Left lung (tissue), 10 donors: ENCODE results near the gene NDUFAF8. TPM values are rescaled to one million over a fixed set of nuclear protein-coding genes. Genes with fewer than 3 reads are reported as not detected.

Source experiments
- ATAC-seq: fragments of 200-7000 bp; cut with Tn5 transposase; one replicate; pipeline ENCODE4 v1.9.1; 2020; ENCODE audit warnings: moderate library complexity
- DNase-seq, 4 donors: peaks; one replicate each; pipeline ENCODE4 v3.0.0-alpha.2; 2013 to 2020
- H3K27ac ChIP-seq, 2 donors: fragments of 200-600 bp; sonication (generic) in 1 of 2; one replicate each; pipeline versions ENCODE4 v1.5.0 to v1.8.0; 2020 to 2021
- H3K27me3 ChIP-seq, 2 donors: fragments of 200-600 bp; sonication (generic) in 1 of 2; one replicate each; pipeline versions ENCODE4 v1.5.0 to v1.8.0; 2020 to 2021
- H3K36me3 ChIP-seq, 2 donors: fragments of 200-600 bp; sonication (generic) in 1 of 2; one replicate each; pipeline versions ENCODE4 v1.5.0 to v1.8.0; 2020 to 2021
- H3K4me1 ChIP-seq, 2 donors: fragments of 200-600 bp; one replicate each; pipeline ENCODE4 v1.8.0; 2021
- H3K4me3 ChIP-seq, 2 donors: fragments of 200-600 bp; sonication (generic) in 1 of 2; one replicate each; pipeline versions ENCODE4 v1.5.0 to v1.8.0; 2020 to 2021; ENCODE audit warnings: mild to moderate bottlenecking in 1 of 2
- H3K9me3 ChIP-seq, 2 donors: fragments of 200-600 bp; sonication (generic) in 1 of 2; one replicate each; pipeline versions ENCODE4 v1.5.0 to v1.8.0; 2020 to 2021
- CTCF ChIP-seq, 2 donors: fragments of 200-600 bp; sonication (generic) in 1 of 2; IDR thresholded peaks; one replicate each; pipeline versions ENCODE4 v1.5.0 to v1.8.0; 2021; ENCODE audit warnings: antibody characterized with exemption in 2 of 2
- intact Hi-C, 2 donors: fragments of 100-400 bp; cut with DNase I; formaldehyde crosslinking; loops; one replicate each; pipeline versions ENCODE4 v1.11.2 to v1.14.2; 2022
- polyA plus RNA-seq, 6 donors: library from polyadenylated mRNA; unstranded; fragments of 120-200 nt; gene quantifications; one replicate each; pipeline ENCODE4 v1.2.1, GENCODE V29; 2013; ENCODE audit not compliant: insufficient read length in 6 of 6
- total RNA-seq, 2 donors: library from RNA; stranded (reverse); fragmentation: NEBNext Ultra II Directional; extraction: Animal tissue kit (Norgen Biotek cat#: 25700); gene quantifications; one replicate each; pipeline ENCODE4 v1.2.1, GENCODE V29; 2021
- donor health status: DM: no; HTN: yes; CAD: no.
- donor health status: DM: no; HTN: no; CAD: no.

Gene NDUFAF8
- total and polyA plus RNA-seq, 8 donors = 27.5 to 48.0 (median 39.1) TPM

DNA sequence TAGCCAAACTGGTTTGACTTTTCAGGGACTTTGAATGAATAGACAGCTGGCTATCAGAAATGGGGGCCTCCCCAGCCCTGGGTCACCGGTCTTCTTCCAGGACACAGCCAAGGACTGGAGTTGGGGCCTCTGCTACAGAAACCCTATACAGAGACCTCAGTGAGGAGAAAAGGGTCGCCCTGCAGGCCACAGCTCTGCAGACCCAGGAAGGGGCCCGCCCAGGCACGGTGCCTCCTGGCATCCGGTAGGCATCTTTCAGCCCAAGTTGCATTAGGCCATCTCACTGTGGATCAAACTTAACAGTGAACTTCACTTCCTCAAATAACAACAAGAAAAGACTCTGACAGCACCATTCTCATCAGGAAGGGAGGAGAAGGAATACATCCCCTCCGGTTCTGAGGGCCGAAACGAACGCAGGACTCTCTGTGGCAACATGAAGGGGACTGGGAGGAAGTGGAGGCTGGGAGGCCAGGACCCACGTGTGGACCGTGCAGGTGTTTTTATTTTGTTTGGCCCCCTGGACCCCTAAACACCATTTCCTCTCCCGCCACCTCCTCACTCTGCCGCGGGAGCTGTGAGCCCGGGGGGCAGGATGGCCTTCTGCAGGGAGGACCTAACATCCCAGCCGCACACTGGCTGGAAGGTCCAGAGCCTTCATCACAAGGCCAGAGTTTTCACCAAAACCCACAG, 48.8 kb downstream of the NDUFAF8 start:
- intact Hi-C loops = no loop called here
- Histone ChIP-seq H3K36me3 (peaks cover 0 to 53% of the 10 kb centered on the region in 2 donors), H3K9me3 (no peaks in the 10 kb centered on the region), H3K27ac (peak overlapping the region in 1 of 2 donors; percentile 89), H3K4me1 (peaks cover 3 to 76% of the 10 kb centered on the region in 2 donors), H3K27me3 (no peaks in the 10 kb centered on the region), H3K4me3 (no peak overlapping the region)
- peak in 1 of 4 donors; percentile 63 for DNase-seq
- TF ChIP-seq CTCF (IDR thresholded peaks at IDR 0.05) = no peak
- no peak for ATAC-seq

DNA sequence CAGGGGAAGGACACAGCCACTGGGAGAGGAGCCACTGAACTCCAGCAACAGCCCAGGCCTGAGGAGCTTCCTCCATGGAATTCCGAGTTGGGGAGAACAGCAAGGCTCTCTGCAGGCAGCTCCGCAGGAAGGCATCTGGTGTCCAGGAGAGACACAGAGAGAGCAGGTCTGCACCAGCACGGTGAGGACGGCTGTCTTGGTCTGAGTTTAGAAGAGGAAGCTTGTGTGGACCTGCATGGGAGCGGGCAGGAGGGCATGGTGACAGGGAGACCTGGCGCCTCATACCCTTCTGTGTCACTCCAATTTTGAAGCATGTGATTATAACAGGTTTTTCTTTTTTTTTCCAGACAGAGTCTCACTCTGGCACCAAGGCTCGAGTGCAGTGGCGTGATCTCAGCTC, 49.6 kb downstream of the NDUFAF8 start:
- Histone ChIP-seq H3K27ac (peak overlapping the region in 1 of 2 donors; percentile 89), H3K27me3 (no peaks in the 10 kb centered on the region), H3K36me3 (peaks cover 0 to 45% of the 10 kb centered on the region in 2 donors), H3K4me1 (peaks cover 3 to 84% of the 10 kb centered on the region in 2 donors), H3K4me3 (no peak overlapping the region), H3K9me3 (no peaks in the 10 kb centered on the region)
- DNase-seq (peak in 1 of 4 donors; percentile 61), ATAC-seq (no peak)
- intact Hi-C loops = no loop called here
- TF ChIP-seq CTCF (IDR thresholded peaks at IDR 0.05) = no peak

DNA sequence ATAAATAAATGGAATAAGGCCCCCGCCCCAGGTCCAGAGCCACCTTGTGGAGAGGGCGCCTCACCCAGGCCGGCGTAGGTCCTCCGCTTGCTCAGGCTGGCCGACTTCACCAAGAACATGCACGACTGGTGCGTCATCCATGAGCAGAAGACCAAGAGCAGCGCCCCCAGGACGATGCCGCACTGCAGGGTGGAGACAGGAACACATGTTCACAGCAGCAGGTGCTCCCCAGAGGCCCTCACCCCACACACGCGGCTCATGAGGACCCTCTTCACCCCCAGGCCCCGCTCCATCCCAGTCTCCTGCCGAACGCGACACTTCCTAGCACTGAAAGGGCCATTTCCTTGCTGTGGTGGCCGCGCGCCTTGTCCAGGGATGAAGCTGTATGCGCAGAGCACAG, 50.5 kb downstream of the NDUFAF8 start:
- ATAC-seq = no peak
- Histone ChIP-seq H3K27me3 (no peaks in the 10 kb centered on the region), H3K9me3 (no peaks in the 10 kb centered on the region), H3K27ac (no peak overlapping the region), H3K4me1 (peaks cover 8 to 87% of the 10 kb centered on the region in 2 donors), H3K4me3 (no peak overlapping the region), H3K36me3 (peaks cover 0 to 40% of the 10 kb centered on the region in 2 donors)
- no peak for TF ChIP-seq CTCF (IDR thresholded peaks at IDR 0.05)
- intact Hi-C loops = no loop called here
- peak in 1 of 4 donors; percentile 72 for DNase-seq

- peaks cover 8 to 81% of the 10 kb centered on the region in 2 donors for H3K4me1 ChIP-seq
- intact Hi-C loops = no loop called here
- peaks cover 0 to 36% of the 10 kb centered on the region in 2 donors for H3K36me3 ChIP-seq
- ATAC-seq (no peak), DNase-seq (no peak)
- H3K27me3 ChIP-seq = no peaks in the 10 kb centered on the region
- no peak overlapping the region for H3K4me3 ChIP-seq
- no peaks in the 10 kb centered on the region for H3K9me3 ChIP-seq
- TF ChIP-seq CTCF (IDR thresholded peaks at IDR 0.05) = no peak
- H3K27ac ChIP-seq = no peak overlapping the region
These were observed 51.1 kb downstream of the NDUFAF8 start for GRCh38 chr17:81290230-81290629.

Other genes with a start within 250 kb of the NDUFAF8 start
- gene CHMP6, start 247.5 kb upstream of the NDUFAF8 start, total RNA-seq = 10 to 100 TPM; 28.2 to 32.7 TPM
- 10 to 100 TPM; 24.1 to 29.9 (median 28.3) TPM for gene CHMP6, start 247.5 kb upstream of the NDUFAF8 start, polyA plus RNA-seq
- 100 to 1,000 TPM in 1 of 2 donors, 10 to 100 TPM in 1; 76.3 to 135 TPM for gene BAIAP2, start 204.2 kb upstream of the NDUFAF8 start, total RNA-seq
- 10 to 100 TPM; 40.9 to 58.4 (median 46.4) TPM for gene BAIAP2, start 204.2 kb upstream of the NDUFAF8 start, polyA plus RNA-seq
- not detected for gene PVALEF, start 73.8 kb upstream of the NDUFAF8 start, total RNA-seq
- gene PVALEF, start 73.8 kb upstream of the NDUFAF8 start, polyA plus RNA-seq = under 1 TPM; 0.11 to 0.74 (median 0.25) TPM
- gene AATK, start 73.1 kb upstream of the NDUFAF8 start, total RNA-seq = 10 to 100 TPM; 26.7 to 48.5 TPM
- gene AATK, start 73.1 kb upstream of the NDUFAF8 start, polyA plus RNA-seq = 10 to 100 TPM; 13.3 to 26.7 (median 16.7) TPM
- gene CEP131, start 16.4 kb upstream of the NDUFAF8 start, total RNA-seq = 1 to 10 TPM; 7.7 to 9.0 TPM
- gene CEP131, start 16.4 kb upstream of the NDUFAF8 start, polyA plus RNA-seq = 10 to 100 TPM; 15.7 to 21.0 (median 17.5) TPM
- gene TEPSIN, start 263 bp upstream of the NDUFAF8 start, total RNA-seq = 10 to 100 TPM; 32.3 to 41.2 TPM
- gene TEPSIN, start 263 bp upstream of the NDUFAF8 start, polyA plus RNA-seq = 10 to 100 TPM; 15.9 to 25.2 (median 18.5) TPM
- gene SLC38A10, start 56.0 kb downstream of the NDUFAF8 start, total RNA-seq = 100 to 1,000 TPM in 1 of 2 donors, 10 to 100 TPM in 1; 79.9 to 109 TPM
- gene SLC38A10, start 56.0 kb downstream of the NDUFAF8 start, polyA plus RNA-seq = 10 to 100 TPM; 48.4 to 96.6 (median 59.2) TPM
- 10 to 100 TPM; 13.6 to 19.8 TPM for gene BAHCC1, start 156.1 kb downstream of the NDUFAF8 start, total RNA-seq
- 10 to 100 TPM; 15.8 to 28.5 (median 23.6) TPM for gene BAHCC1, start 156.1 kb downstream of the NDUFAF8 start, polyA plus RNA-seq